Lower leg skin (tissue), 3 donors: ENCODE data around the gene PDE1C.

ENCODE experiments used
- POLR2A ChIP-seq, 2 donors: fragments of 450-650 bp; IDR thresholded peaks; one replicate each; pipeline ENCODE4 v1.6.1; 2016 to 2017; ENCODE audit warnings: antibody characterized with exemption in 2 of 2, mild to moderate bottlenecking in 1 of 2, moderate library complexity in 1 of 2
- TF ChIP-seq, protein P1 (sequence below), 3 donors: fragments of 450-650 bp; IDR thresholded peaks; one replicate each; pipeline ENCODE4 v1.5.1; 2016; ENCODE audit warnings: antibody characterized with exemption in 3 of 3, mild to moderate bottlenecking in 3 of 3, moderate library complexity in 2 of 3

- TF ChIP-seq, protein P1, sequence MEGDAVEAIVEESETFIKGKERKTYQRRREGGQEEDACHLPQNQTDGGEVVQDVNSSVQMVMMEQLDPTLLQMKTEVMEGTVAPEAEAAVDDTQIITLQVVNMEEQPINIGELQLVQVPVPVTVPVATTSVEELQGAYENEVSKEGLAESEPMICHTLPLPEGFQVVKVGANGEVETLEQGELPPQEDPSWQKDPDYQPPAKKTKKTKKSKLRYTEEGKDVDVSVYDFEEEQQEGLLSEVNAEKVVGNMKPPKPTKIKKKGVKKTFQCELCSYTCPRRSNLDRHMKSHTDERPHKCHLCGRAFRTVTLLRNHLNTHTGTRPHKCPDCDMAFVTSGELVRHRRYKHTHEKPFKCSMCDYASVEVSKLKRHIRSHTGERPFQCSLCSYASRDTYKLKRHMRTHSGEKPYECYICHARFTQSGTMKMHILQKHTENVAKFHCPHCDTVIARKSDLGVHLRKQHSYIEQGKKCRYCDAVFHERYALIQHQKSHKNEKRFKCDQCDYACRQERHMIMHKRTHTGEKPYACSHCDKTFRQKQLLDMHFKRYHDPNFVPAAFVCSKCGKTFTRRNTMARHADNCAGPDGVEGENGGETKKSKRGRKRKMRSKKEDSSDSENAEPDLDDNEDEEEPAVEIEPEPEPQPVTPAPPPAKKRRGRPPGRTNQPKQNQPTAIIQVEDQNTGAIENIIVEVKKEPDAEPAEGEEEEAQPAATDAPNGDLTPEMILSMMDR (IDR thresholded peaks at IDR 0.05) = no peak
- TF ChIP-seq POLR2A (IDR thresholded peaks at IDR 0.05) = no peak
Measured at GRCh38 chr7:32092346-32092745, 22.1 kb upstream of the PDE1C start.
